HG02642 (cell line): Measurements from ENCODE around the gene NCOR1.

Experiments used
- ATAC-seq: cut with Tn5 transposase; IDR thresholded peaks from one replicate; pipeline ENCODE4 v1.9.1; 2021; ENCODE audit warnings: mild to moderate bottlenecking; ENCODE audit not compliant: unreplicated experiment, poor library complexity

Gene NCOR1

GRCh38 chr17:15996322-15996721 lies 219.0 kb downstream of the NCOR1 start:
- ATAC-seq, result no peak

GRCh38 chr17:15981646-15982580 lies 233.4 kb downstream of the NCOR1 start:
- ATAC-seq, result no peak

GRCh38 chr17:15981208-15981607 lies 234.1 kb downstream of the NCOR1 start:
- peak; percentile 62 for ATAC-seq
